HG03064 (cell line): ENCODE results near the gene GABRR3.

Experiments
- ATAC-seq: cut with Tn5 transposase; IDR thresholded peaks from one replicate; pipeline ENCODE4 v1.9.1; 2021; ENCODE audit warnings: low read depth; ENCODE audit not compliant: unreplicated experiment

GABRR3 gene

GRCh38 chr3:97959872-97960271 is 75.2 kb downstream of the GABRR3 start:
- ATAC-seq: no peak

- no peak for ATAC-seq
Observed at GRCh38 chr3:97958796-97959195, 76.3 kb downstream of the GABRR3 start.

DNA sequence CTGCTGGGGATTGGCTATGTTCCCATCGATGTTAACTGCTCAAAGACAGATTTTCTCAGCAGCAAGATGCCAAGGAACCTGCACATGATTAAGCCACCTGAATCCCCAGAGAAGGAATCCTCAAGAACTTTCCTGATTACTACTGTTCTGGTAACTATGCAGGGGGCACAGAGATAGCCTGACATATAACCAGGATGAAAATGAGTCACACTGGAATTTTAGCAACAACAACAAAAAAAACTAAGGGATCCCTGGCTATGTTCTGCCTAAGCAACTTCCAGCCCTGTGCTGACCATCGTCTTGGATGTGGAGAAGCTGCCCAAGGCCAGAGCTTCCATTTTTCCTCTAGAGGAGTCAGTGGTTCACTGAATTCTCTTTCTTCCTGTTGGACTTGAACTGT is 76.7 kb downstream of the GABRR3 start:
- no peak for ATAC-seq

GRCh38 chr3:97957617-97958311 is 77.4 kb downstream of the GABRR3 start:
- ATAC-seq: no peak

DNA sequence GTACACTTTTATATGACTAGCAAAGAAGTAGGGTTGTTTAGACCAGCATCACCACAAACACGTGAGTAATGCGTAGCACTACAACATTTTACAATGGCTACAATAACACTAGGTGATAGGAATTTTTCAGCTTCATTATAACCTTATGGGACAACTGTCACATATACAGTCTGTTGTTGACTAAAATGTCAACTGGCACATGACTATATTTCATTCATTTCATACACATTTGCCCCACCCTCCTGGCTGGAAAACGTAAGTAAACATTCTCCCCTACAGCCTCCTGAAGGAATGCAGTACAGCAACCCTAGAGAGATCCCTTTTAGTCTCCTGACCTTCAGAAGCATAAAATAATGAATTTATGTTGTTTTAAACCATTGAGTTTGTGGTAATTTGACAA is 79.1 kb downstream of the GABRR3 start:
- ATAC-seq: no peak

DNA sequence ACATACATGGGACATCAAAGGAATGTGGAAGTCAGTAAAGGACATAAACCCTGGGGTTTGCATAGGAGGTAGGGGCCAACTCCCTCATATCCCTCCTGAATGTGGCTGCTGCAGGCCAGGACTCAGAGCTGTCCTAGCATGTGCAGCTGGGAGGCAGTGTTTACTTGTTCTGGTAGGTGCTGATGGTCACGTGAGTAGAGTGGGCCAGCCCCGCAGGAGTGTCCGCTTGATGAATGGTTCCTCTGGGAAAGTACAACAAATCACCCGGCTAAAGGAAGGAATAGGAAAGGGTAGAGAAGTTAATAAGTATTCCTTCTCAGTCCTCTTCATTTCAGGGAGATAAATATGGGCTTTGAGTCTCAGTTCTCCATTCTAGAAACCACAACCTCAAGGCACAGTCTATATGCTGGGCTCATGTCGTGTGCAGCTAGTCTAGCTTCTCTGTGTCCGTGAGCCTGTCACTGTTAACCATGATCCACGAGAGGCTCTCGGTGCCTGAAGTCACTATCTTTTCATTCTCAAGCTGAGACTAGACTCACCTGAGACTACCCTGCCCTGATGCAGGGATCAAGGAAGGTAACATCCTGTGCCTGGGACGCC is 80.8 kb downstream of the GABRR3 start:
- ATAC-seq: no peak

- no peak for ATAC-seq
Observed at GRCh38 chr3:97952872-97953271, 82.2 kb downstream of the GABRR3 start.

- no peak for ATAC-seq
Observed at GRCh38 chr3:97952280-97952679, 82.8 kb downstream of the GABRR3 start.

DNA sequence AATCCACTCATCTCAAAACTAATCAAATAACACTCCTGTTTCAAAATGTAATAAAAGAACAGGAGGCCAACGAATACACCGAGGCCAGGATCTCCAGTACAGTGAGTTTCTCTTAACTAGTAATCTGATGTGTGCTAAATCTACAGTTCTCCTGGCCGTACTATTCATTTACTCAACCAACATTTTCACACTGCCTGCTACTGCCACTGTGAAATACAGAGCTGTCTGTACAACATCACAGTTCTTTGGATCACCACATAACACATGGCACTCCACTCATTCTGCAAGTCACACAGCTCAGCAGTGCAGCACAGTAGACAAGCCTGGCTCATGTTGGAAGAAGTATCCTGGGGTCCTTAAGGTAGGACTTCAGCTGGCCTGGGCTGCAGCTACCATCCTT is 84.8 kb downstream of the GABRR3 start:
- no peak for ATAC-seq

GRCh38 chr3:97949743-97950142 is 85.4 kb downstream of the GABRR3 start:
- ATAC-seq: no peak

- no peak for ATAC-seq
Observed at GRCh38 chr3:97949110-97949485, 86.0 kb downstream of the GABRR3 start.

DNA sequence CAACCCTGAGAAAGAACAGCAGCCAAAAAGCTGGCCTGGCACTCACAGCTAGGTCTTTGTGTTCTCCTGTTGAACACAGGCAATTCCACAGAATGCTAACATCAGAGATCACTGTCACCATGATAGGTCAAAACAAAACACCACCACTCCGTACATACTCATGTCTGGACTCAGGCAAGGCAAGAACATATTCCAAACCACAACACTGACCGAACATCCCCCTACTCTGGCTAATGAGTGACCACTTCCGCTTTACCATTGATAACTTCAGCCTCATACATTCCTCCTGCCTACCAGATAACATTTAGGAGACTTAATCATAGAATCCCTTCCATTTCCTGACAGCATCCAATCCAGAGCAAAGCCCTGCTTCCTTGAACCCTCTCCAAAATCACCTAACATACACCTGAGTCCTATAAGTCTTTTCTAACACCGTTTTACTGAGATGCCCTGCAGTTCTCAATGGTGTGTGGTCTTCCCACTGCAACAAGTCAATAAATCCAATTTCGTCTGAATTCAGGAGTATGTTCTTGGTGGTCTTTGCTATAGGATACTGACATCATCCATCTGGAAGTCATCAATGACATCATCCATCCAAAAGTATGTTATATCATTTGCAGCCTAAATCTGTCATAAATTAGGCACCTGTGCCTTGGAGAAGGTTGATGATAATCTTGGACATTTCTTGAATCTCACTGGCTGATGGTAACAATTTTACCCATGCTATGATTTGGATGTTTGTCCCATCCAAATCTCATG is 86.6 kb downstream of the GABRR3 start:
- ATAC-seq: no peak

DNA sequence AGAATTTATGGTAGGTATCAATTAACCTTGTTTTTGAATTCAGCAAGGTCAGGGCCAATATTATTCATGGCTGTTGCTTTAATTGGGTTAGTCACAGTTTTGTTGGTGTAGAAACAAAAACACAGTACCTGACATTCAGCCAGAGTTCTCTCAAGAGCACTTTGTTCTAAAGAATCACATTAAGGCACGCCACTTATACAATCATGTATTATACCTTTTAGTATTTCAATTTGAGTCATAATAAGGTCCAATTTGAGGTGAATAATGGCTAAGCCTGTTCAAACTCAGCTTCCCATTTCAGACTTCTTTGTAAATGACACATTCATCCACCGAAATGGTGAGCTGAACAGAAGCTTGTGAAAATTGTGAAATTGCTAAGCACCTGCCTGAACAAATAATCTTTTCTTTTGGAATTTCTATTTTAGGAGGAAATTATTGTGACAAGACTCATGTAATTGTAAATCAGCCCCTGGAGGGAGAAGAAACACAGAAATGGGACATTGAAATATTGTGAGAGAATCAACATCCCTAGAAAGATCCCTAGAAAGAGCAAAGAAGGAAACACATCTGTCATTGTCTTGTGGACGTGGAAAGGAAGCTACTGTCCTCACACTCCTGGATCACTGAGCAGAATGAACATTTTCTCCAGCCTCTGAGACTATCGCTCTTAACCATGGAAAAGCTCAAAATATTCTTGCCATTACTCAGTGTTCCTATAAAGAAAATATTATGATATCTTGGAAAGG is 92.1 kb downstream of the GABRR3 start:
- ATAC-seq: no peak

DNA sequence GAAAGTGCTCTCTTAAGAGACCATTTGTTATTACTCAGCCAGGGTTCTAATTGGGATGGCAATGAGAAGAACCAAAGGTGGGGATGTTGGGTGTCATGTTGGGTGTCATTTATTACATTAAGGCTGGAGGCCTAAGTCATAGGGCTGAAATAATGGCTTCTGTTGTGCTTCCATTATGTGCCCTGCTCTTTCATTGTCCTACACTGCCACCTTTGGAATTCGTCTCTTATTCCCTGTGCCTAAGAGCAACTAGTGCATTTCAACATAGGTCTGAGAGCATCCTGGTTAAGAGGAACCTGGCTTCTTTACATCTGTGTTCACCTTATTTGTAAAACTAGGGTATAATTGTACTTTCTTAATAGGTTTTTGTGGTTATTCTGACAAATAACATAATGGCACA is 95.1 kb downstream of the GABRR3 start:
- ATAC-seq: no peak

DNA sequence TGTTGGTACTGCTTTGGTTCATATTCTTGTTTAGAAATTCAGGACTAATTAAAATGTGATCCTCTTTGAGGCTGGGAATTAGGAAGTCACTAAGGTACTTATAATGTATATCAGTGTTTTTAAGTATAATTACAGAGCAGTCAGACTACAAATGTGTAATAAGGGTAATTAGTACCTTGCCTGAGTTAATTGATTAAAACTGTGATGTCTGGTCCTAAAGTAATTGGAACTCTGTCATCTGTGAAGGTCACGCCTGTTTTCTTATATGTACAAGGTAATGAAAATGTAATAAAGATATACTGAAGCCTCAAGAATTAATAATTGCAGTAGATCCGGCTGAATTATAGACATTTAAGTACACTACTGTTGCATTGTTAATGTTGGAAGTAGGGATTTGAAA is 95.7 kb downstream of the GABRR3 start:
- no peak for ATAC-seq

DNA sequence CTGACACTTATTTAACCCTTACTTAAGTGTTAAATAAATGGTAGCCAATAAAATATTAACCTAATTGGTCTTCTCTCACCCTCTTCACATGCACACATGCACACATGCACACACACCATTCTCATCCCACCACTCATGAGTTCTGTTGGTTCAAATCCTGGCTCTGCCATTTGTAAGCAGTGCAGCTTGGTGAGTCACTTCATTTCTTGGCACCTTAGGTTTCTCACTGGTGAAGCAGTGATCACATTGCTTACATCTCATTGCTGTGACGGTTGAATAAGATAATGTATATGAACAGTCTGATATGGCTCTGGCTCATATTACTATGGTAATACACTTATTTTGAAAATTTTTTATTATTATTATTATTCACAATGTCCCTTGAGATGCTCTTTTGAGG is 96.7 kb downstream of the GABRR3 start:
- no peak for ATAC-seq

DNA sequence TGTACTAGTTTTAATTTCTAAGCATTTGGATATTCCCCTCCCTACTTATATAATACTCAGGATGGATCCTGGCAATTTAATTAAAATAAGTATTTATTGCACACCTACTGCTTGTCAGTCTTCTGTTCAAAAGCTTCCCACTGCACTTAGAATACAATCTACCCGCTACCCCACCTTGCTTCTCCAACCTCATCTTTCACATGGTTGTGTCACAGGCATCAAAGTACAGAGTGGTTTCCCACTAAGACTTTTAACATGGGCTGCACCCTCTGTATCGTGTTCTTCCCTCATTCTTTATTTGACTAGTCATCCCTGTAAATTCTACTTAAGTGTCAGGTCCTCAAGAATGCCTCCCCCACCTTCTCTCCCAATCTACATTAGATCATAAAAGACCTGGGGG is 97.9 kb downstream of the GABRR3 start:
- ATAC-seq: no peak

GRCh38 chr3:97935842-97936241 is 99.3 kb downstream of the GABRR3 start:
- ATAC-seq: no peak
